Measurements from ENCODE around the gene GREB1L. TPM values are rescaled to one million over a fixed set of nuclear protein-coding genes. Genes with fewer than 3 reads are reported as not detected.
A peak's percentile ranks its signal among the peaks of the same experiment; 100 is the strongest.

GREB1L gene
- total and polyA plus RNA-seq, 8 donors = 0.37 to 1.3 (median 0.74) TPM

DNA sequence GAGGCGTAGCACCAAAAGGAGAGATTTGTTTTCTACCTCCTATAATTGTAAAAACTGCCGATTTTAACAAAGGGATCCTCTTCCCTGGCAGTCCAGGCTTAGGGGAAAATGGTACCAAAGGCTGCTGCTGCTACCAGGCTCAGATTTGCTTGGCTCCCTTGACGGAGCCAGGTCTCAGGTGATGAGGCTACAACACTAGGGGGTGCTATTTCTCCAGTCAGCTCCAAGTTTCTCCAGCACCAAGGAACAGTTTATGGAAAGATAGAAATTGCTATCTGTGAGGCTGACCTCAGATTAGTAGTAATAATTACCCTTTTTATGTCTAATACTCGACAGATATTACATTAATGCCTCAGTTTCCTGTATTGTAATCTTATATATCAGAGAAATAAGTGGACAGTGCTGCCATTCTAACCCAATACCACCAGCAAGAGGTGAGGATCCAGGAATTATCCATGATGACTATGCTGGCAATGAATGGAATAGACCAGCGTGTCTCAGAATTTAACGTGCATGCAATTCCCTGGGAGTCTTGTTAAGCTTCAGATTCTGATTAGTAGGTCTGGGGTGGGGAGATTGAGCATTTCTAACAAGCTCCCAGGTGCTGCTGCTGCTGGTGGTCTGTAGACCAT is 247.2 kb downstream of the GREB1L start:
- TF ChIP-seq, protein P1, sequence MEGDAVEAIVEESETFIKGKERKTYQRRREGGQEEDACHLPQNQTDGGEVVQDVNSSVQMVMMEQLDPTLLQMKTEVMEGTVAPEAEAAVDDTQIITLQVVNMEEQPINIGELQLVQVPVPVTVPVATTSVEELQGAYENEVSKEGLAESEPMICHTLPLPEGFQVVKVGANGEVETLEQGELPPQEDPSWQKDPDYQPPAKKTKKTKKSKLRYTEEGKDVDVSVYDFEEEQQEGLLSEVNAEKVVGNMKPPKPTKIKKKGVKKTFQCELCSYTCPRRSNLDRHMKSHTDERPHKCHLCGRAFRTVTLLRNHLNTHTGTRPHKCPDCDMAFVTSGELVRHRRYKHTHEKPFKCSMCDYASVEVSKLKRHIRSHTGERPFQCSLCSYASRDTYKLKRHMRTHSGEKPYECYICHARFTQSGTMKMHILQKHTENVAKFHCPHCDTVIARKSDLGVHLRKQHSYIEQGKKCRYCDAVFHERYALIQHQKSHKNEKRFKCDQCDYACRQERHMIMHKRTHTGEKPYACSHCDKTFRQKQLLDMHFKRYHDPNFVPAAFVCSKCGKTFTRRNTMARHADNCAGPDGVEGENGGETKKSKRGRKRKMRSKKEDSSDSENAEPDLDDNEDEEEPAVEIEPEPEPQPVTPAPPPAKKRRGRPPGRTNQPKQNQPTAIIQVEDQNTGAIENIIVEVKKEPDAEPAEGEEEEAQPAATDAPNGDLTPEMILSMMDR (IDR thresholded peaks at IDR 0.05) = peak; percentile 67 to 73
- intact Hi-C loops (cut with DNase I) = no loop called here
- Histone ChIP-seq H3K27ac (no peak overlapping the region), H3K36me3 (no peaks in the 10 kb centered on the region), H3K9me3 (no peaks in the 10 kb centered on the region), H3K4me3 (no peak overlapping the region), H3K4me1 (no peaks in the 10 kb centered on the region), H3K27me3 (no peaks in the 10 kb centered on the region)
- DNase-seq (peak in 2 of 4 donors; percentile 22 to 47), ATAC-seq (peak; percentile 89)

DNA sequence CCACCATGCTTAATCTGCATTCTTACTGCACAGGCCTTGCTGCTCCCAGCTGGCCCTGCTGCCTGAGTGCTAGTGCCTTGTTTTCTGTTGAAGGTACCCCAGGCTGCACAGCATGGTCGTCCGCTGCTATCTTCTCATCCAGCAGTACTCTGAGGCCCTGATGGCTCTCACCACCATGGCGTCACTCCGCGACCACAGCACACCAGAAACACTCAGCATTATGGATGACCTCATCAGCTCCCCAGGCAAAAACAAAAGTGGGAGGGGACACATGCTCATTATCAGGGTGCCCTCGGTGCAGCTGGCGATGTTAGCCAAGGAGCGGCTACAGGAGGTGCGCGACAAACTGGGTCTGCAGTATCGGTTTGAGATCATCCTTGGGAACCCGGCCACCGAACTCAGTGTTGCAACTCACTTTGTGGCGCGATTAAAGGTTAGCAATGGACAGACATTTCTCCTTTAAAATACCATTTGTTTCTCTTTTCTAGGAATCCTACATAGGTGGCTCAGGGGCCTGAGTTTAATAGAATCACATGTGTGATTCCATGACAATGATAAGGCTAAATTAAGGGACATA is 248.0 kb downstream of the GREB1L start:
- no peaks in the 10 kb centered on the region for H3K36me3 ChIP-seq
- no peak for ATAC-seq
- H3K27me3 ChIP-seq = no peaks in the 10 kb centered on the region
- no peaks in the 10 kb centered on the region for H3K9me3 ChIP-seq
- intact Hi-C loops (cut with DNase I) = no loop called here
- H3K4me3 ChIP-seq = no peak overlapping the region
- DNase-seq = no peak
- H3K4me1 ChIP-seq = no peaks in the 10 kb centered on the region
- TF ChIP-seq, protein P1 (IDR thresholded peaks at IDR 0.05) = no peak
- H3K27ac ChIP-seq = no peak overlapping the region

DNA sequence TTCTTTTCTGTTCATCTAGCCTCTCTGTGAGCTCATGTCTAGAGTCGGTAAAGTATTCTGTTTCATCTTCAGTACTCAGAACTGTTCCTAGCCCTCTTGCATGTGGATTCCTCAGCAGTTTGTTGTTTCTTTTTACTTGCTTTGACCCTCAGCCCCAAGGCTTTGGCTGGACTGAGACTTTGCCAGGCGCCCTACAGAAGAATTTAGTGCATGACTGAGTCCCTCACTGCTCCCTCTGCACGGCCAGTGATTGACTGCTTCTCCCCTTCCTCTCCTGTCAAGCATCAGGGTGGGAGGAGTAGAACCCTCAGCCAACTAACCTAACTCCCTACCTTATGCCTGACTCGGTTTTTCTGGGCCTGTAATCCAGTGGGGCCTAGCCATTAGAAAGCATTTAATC is 248.7 kb downstream of the GREB1L start:
- no peaks in the 10 kb centered on the region for H3K9me3 ChIP-seq
- H3K36me3 ChIP-seq = no peaks in the 10 kb centered on the region
- TF ChIP-seq, protein P1 (IDR thresholded peaks at IDR 0.05) = no peak
- H3K4me3 ChIP-seq = no peak overlapping the region
- H3K27me3 ChIP-seq = no peaks in the 10 kb centered on the region
- no peaks in the 10 kb centered on the region for H3K4me1 ChIP-seq
- intact Hi-C loops (cut with DNase I) = no loop called here
- DNase-seq = no peak
- no peak overlapping the region for H3K27ac ChIP-seq
- no peak for ATAC-seq

DNA sequence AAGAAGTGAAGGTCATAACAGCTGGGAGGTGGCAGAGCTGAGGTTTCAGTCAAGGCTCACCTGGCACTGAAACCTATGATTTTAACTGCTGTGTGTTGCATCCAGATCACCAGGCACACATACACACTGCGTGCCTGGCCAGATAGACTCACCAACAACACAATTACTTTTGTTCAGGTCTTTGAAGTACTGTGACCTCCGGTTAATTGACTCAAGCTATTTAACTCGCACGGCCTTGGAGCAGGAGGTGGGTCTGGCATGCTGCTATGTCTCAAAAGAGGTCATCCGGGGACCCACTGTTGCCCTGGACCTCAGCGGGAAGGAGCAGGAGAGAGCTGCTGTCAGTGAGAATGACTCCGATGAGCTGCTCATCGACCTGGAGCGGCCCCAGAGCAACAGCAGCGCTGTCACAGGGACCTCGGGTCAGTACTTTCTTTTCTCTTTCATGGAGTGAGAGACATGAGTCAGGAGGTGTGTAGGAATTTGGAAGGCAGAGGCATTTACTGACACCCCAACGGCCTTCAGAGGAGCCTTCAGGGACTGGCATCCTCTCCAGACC is 254.3 kb downstream of the GREB1L start:
- no peak overlapping the region for H3K4me3 ChIP-seq
- intact Hi-C loops (cut with DNase I) = no loop called here
- no peak for ATAC-seq
- no peaks in the 10 kb centered on the region for H3K27me3 ChIP-seq
- no peaks in the 10 kb centered on the region for H3K4me1 ChIP-seq
- DNase-seq = no peak
- no peak overlapping the region for H3K27ac ChIP-seq
- TF ChIP-seq, protein P1 (IDR thresholded peaks at IDR 0.05) = no peak
- H3K36me3 ChIP-seq = no peaks in the 10 kb centered on the region
- H3K9me3 ChIP-seq = no peaks in the 10 kb centered on the region

DNA sequence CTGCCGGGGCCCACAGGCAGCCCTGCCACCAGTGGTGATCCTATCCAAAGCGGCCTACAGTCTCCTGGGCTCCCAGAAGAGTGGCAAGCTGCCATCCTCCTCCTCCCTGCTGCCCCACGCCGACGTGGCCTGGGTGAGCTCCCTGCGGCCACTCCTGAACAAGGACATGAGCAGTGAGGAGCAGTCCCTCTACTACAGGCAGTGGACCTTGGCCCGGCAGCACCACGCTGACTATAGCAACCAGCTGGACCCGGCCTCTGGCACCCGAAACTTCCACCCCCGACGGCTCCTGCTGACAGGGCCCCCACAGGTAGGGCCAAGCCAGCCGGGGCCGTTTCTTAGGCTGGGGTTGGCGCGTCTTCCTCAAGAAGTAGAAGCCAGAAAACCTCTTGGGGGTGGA is 258.0 kb downstream of the GREB1L start:
- Histone ChIP-seq H3K27ac (no peak overlapping the region), H3K4me1 (no peaks in the 10 kb centered on the region), H3K9me3 (no peaks in the 10 kb centered on the region), H3K27me3 (no peaks in the 10 kb centered on the region), H3K36me3 (no peaks in the 10 kb centered on the region), H3K4me3 (no peak overlapping the region)
- intact Hi-C loops (cut with DNase I) = no loop called here
- TF ChIP-seq, protein P1 (IDR thresholded peaks at IDR 0.05) = no peak
- peak in 1 of 4 donors; percentile 77 for DNase-seq
- ATAC-seq = no peak

Data from left lung (tissue), 10 donors.